Measurements from ENCODE around the gene RXFP2.

GRCh38 chr13:31846961-31847752 lies 107.8 kb downstream of the RXFP2 start:
- TF ChIP-seq ZNF24 (tag by site-specific recombination; IDR thresholded peaks at IDR 0.05) (no peak), ZNF16 (tag by site-specific recombination; IDR thresholded peaks at IDR 0.05; ENCODE audit: low read depth) (no peak), ZFHX2 (tag by site-specific recombination; conservative IDR thresholded peaks at IDR 0.05) (no peak; the same call in 1 of the 2 replicates), MEIS1 (CRISPR knock-in tag; IDR thresholded peaks at IDR 0.05; ENCODE audit: borderline replicate concordance) (no peak), ZNF362 (tag by site-specific recombination; IDR thresholded peaks at IDR 0.05) (no peak), CTCF (tag by site-specific recombination; IDR thresholded peaks at IDR 0.05) (no peak), ZBTB49 (tag by site-specific recombination; IDR thresholded peaks at IDR 0.05; ENCODE audit: low read depth) (no peak), ZBTB1 (tag by site-specific recombination; IDR thresholded peaks at IDR 0.05) (no peak), ZNF513 (tag by site-specific recombination; IDR thresholded peaks at IDR 0.05) (no peak), ZBTB44 (tag by site-specific recombination; IDR thresholded peaks at IDR 0.05) (no peak)
